Tibial nerve (tissue), 4 donors: ENCODE results near the gene TNRC18. TPM values are rescaled to one million over a fixed set of nuclear protein-coding genes. Genes with fewer than 3 reads are reported as not detected.

Source experiments
- DNase-seq, 2 donors: peaks; one replicate each; pipeline ENCODE4 v3.0.0-alpha.2; 2019; ENCODE audit warnings: low spot score in 2 of 2
- H3K27ac ChIP-seq, 4 donors: fragments of 200-600 bp; sonication (generic) in 3 of 4; one replicate each; pipeline ENCODE4 v1.5.1; 2017 to 2019; ENCODE audit warnings: mild to moderate bottlenecking in 1 of 4
- H3K27me3 ChIP-seq, 2 donors: fragments of 200-600 bp; sonication (generic) in 1 of 2; one replicate each; pipeline versions ENCODE4 v1.5.1 to v1.6.0; 2017 to 2019
- H3K36me3 ChIP-seq, 3 donors: fragments of 200-600 bp; sonication (generic); one replicate each; pipeline ENCODE4 v1.5.1; 2018 to 2019
- H3K4me1 ChIP-seq, 4 donors: fragments of 200-600 bp; sonication (generic) in 3 of 4; one replicate each; pipeline ENCODE4 v1.5.1; 2017 to 2019
- H3K4me3 ChIP-seq, 4 donors: fragments of 200-600 bp; sonication (generic) in 3 of 4; one replicate each; pipeline ENCODE4 v1.5.1; 2017 to 2019; ENCODE audit warnings: mild to moderate bottlenecking in 1 of 4, moderate library complexity in 1 of 4
- H3K9me3 ChIP-seq, 4 donors: fragments of 200-600 bp; sonication (generic) in 3 of 4; one replicate each; pipeline ENCODE4 v1.5.1; 2017 to 2019
- EP300 ChIP-seq, 2 donors: sonication (generic); formaldehyde crosslinking; IDR thresholded peaks; one replicate each; pipeline ENCODE4 v1.6.1; 2017; ENCODE audit warnings: antibody characterized with exemption in 2 of 2, mild to moderate bottlenecking in 1 of 2
- POLR2A ChIP-seq, 2 donors: fragments of 450-650 bp; IDR thresholded peaks; one replicate each; pipeline ENCODE4 v1.6.1; 2017; ENCODE audit warnings: antibody characterized with exemption in 2 of 2, mild to moderate bottlenecking in 2 of 2, moderate library complexity in 2 of 2
- WGBS, 2 donors: methylation state at CpG; one replicate each; pipeline ENCODE4 v1.1.5; 2018; 5-methylcytosine and 5-hydroxymethylcytosine counted together
- total RNA-seq, 4 donors: library from RNA; depleted of rRNA; stranded (reverse); fragments of >200 nt; gene quantifications; one replicate each; pipeline ENCODE4 v1.1.0, GENCODE V29; 2016
- TF ChIP-seq, protein P1 (sequence below), 5 experiments: fragments of 200-600 bp in 3 of 5; fragments of 450-650 bp in 2 of 5; sonication (generic) in 3 of 5; IDR thresholded peaks; one replicate each; pipeline ENCODE4 v1.5.1; 2016 to 2019; ENCODE audit warnings: antibody characterized with exemption in 5 of 5, mild to moderate bottlenecking in 3 of 5, moderate library complexity in 2 of 5

Gene TNRC18
- total RNA-seq, 4 donors from 2014 or later: 76.9 to 241 (median 147) TPM

DNA sequence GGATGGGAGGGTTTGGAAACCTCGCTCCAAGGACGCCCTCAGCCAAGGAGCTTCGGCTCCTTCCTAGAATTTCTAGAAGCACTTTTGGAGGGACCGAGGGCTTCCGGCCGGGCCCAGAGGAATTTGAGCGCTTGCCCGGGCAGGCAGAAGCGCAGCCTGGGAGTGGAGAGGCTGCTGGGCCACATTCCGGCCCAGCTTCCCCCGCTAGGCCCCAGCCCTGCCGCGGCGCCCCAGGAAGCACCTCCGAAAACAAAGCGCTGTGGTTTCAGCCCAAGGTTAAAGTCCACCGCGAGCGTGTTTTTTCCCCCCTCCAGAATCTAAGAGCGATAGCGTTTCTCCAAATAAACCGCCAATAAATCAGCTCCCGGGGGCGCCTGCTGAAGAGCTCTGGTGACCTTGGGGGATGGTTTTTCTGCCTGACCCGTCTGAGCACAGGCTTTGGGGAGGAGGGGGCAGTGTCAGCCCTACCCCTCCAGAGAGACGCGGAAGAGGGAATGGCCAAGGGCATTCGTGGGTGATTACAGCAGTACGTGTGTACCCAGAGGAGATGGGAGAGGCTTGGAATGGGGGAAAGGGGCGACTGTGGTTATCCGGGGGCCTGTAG is 5.7 kb upstream of the TNRC18 start:
- Histone ChIP-seq H3K4me3 (peak overlapping the region; percentile 65 to 100 (median 84)), H3K36me3 (peaks cover 0 to 13% (median 0%) of the 10 kb centered on the region in 3 donors), H3K9me3 (peaks cover 0 to 4% (median 0%) of the 10 kb centered on the region in 4 donors), H3K27me3 (no peaks in the 10 kb centered on the region), H3K4me1 (peaks cover 0 to 37% (median 25%) of the 10 kb centered on the region in 4 donors), H3K27ac (peak overlapping the region; percentile 91 to 100 (median 99))
- 5 to 9% methylated on average over 19 to 29 of the region's 31 CpGs for WGBS, 2 donors
- no peak for DNase-seq
- no peak for TF ChIP-seq EP300 (IDR thresholded peaks at IDR 0.05)

DNA sequence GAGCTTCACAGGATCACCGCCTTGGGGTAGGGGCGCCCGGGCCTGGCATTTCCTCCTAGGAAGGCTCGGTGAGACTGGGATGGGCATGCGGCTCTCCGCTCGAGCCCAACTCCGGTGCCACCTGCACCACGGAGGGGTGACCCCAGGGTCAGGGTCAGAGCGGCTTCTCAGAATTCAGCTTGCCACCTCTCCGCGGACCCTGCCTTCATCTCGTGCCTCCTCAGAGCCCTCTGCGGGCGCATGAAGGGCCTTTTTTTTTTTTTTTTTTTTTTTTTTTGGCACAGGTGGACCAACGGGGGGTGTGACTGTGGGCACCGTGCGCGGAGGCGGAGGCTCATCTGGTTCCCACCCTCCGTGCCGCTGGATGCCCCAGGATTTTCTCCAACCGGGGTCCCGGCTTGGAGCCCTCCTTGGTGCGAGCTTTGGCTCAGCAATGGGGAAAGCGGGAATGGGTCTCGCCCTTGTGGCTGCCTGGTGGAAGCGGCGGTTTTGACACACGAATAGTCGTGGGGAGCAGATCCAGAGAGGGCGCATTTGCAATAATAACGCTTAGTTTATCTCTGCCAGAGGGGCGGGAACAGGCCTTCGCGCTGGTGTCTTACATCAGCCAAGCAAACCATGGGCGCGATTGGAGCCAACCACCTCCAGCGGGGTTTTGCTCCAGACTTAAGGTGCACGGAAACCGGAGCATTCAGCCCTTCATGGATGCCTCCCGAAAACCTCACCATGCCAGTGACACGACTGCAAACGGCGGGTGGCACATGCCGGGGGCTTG is 5.0 kb upstream of the TNRC18 start:
- H3K27me3 ChIP-seq: no peaks in the 10 kb centered on the region
- H3K36me3 ChIP-seq: peaks cover 0 to 10% (median 0%) of the 10 kb centered on the region in 3 donors
- peak; percentile 61 to 71 for DNase-seq
- H3K27ac ChIP-seq: peak overlapping the region; percentile 91 to 100 (median 99)
- peak overlapping the region; percentile 65 to 100 (median 84) for H3K4me3 ChIP-seq
- peaks cover 0 to 4% (median 0%) of the 10 kb centered on the region in 4 donors for H3K9me3 ChIP-seq
- WGBS, 2 donors: 7 to 17% methylated on average over 42 to 46 of the region's 46 CpGs
- TF ChIP-seq EP300 (IDR thresholded peaks at IDR 0.05) (peak in 1 of 2 donors; percentile 45), POLR2A (IDR thresholded peaks at IDR 0.05) (peak; percentile 19 to 27)
- TF ChIP-seq, protein P1, sequence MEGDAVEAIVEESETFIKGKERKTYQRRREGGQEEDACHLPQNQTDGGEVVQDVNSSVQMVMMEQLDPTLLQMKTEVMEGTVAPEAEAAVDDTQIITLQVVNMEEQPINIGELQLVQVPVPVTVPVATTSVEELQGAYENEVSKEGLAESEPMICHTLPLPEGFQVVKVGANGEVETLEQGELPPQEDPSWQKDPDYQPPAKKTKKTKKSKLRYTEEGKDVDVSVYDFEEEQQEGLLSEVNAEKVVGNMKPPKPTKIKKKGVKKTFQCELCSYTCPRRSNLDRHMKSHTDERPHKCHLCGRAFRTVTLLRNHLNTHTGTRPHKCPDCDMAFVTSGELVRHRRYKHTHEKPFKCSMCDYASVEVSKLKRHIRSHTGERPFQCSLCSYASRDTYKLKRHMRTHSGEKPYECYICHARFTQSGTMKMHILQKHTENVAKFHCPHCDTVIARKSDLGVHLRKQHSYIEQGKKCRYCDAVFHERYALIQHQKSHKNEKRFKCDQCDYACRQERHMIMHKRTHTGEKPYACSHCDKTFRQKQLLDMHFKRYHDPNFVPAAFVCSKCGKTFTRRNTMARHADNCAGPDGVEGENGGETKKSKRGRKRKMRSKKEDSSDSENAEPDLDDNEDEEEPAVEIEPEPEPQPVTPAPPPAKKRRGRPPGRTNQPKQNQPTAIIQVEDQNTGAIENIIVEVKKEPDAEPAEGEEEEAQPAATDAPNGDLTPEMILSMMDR (IDR thresholded peaks at IDR 0.05): peak in 3 of 5 experiments; percentile 6 to 26 (median 17)
- peaks cover 0 to 37% (median 25%) of the 10 kb centered on the region in 4 donors for H3K4me1 ChIP-seq

DNA sequence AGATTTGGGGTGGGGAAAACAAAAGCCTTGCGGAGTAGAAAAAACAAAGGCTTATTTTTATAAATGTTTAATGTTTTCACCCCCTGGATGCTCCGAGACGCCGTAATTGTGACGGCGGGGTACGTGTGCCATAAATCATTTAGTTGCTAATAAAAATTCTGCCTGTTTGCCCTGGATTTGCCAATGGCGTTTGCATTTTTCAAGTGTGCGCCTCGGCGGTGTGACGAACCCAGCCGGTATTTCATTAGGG is 2.5 kb upstream of the TNRC18 start:
- Histone ChIP-seq H3K36me3 (no peaks in the 10 kb centered on the region), H3K27me3 (no peaks in the 10 kb centered on the region), H3K27ac (peak overlapping the region; percentile 91 to 100 (median 99)), H3K4me3 (peak overlapping the region; percentile 65 to 100 (median 84)), H3K9me3 (no peaks in the 10 kb centered on the region), H3K4me1 (peaks cover 0 to 33% (median 25%) of the 10 kb centered on the region in 4 donors)
- WGBS, 2 donors: 0 to 1% methylated on average over 13 of the region's 13 CpGs
- TF ChIP-seq, protein P1 (IDR thresholded peaks at IDR 0.05): no peak
- TF ChIP-seq POLR2A (IDR thresholded peaks at IDR 0.05): no peak
- no peak for TF ChIP-seq EP300 (IDR thresholded peaks at IDR 0.05)
- no peak for DNase-seq

DNA sequence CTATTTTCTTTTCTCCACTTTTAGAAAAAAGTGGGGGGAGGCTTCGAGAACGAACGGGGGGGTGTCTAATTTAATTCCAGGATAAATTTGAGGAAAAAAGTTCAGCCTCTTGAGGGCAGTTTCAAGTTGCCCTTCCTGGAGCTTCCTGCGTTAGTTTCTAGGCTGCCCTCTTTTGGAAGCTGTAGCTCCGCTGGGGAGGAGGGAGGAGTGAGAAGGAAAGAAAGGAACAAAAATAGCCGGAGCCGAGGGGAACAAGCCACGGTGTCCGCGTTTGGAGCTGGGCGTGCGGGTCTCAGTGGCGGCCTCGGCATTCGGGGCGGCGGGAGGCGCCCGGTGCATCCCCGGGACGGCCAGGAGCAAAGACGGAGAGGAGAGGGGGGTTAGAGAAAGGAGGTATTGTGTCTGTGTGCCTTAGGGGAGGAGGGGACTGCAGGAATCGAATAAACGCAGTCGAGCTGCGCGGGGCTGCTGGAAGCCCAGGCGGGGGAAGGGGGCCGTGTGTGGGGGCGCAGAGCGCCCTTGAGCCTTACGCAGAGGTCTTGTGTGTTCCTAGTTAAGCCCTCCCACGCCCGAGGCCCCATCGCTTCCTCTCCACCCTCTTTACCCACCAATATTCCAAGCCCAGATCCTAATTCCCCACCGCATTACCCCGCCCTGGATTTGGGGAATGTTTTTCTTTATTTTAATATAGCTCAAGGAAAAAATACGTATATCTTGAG is 2.0 kb upstream of the TNRC18 start:
- Histone ChIP-seq H3K36me3 (no peaks in the 10 kb centered on the region), H3K4me3 (peak overlapping the region; percentile 65 to 100 (median 84)), H3K4me1 (peaks cover 0 to 28% (median 25%) of the 10 kb centered on the region in 4 donors), H3K27ac (peak overlapping the region; percentile 91 to 100 (median 99)), H3K9me3 (no peaks in the 10 kb centered on the region), H3K27me3 (no peaks in the 10 kb centered on the region)
- peak; percentile 37 to 55 for TF ChIP-seq POLR2A (IDR thresholded peaks at IDR 0.05)
- peak in 1 of 2 donors; percentile 92 for TF ChIP-seq EP300 (IDR thresholded peaks at IDR 0.05)
- TF ChIP-seq, protein P1 (IDR thresholded peaks at IDR 0.05): peak in 2 of 5 experiments; percentile 17
- DNase-seq: peak; percentile 41 to 65
- WGBS, 2 donors: 0 to 1% methylated on average over 38 of the region's 38 CpGs

DNA sequence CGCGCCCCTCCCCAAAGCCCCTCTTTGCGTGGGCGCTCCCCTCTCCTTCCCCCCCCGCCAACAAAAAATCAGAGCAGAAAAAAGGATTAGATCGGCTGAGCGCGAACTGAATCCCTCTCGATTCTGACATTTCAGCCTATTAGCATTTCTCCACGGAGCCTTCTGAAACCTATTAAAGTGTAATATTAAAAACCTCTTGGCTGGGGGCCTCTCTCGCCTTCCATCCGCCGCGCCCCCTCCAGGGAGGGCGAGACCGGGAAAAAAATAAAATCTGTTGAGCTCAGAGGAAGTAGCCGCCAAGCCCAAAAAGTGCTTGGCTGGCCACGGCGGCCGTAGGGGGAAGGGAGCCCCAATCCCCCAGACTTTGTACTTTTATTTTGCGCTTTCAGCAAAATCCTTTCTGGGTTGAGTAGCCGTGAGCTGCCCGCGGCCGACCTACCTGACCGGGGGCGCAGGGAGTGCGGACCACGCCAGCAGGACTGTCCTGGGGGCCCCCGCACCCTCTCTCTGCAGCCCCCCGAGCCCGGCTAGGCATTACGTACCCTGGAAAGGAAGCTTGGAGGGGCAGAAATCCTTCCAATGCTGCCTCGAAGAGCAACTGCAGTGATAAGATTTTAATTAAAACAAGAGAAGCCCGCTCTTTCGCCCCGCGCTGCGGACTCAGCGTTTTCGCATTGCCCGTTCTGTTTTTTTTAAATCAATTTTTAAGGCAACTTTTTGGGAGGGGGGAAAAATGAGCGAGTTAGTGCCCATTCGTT is 1.3 kb upstream of the TNRC18 start:
- 0% methylated on average over 43 to 44 of the region's 44 CpGs for WGBS, 2 donors

More for the DNA sequence above, 1.3 kb upstream of the TNRC18 start:
- peak; percentile 51 to 58 for DNase-seq
- peak overlapping the region; percentile 91 to 100 (median 99) for H3K27ac ChIP-seq
- TF ChIP-seq, protein P1 (IDR thresholded peaks at IDR 0.05): peak in 1 of 5 experiments; percentile 14
- TF ChIP-seq POLR2A (IDR thresholded peaks at IDR 0.05): peak in 1 of 2 donors; percentile 10
- no peak for TF ChIP-seq EP300 (IDR thresholded peaks at IDR 0.05)
- H3K36me3 ChIP-seq: no peaks in the 10 kb centered on the region
- no peaks in the 10 kb centered on the region for H3K9me3 ChIP-seq
- peaks cover 0 to 24% (median 21%) of the 10 kb centered on the region in 4 donors for H3K4me1 ChIP-seq
- H3K4me3 ChIP-seq: peak overlapping the region; percentile 65 to 100 (median 84)
- H3K27me3 ChIP-seq: no peaks in the 10 kb centered on the region
